WTC11 (cell line): ENCODE data around the gene OXER1. TPM values are rescaled to one million over a fixed set of nuclear protein-coding genes. Genes with fewer than 3 reads are reported as not detected.

ENCODE experiments used
- ATAC-seq: fragments of 200-7000 bp; cut with Tn5 transposase; 2 replicates; pipeline ENCODE4 v1.10.0; 2021; ENCODE audit warnings: mild to moderate bottlenecking, moderate library complexity
- CTCF ChIA-PET: fragments of 300-600 bp; sonication (Branson Sonifier 250); formaldehyde crosslinking; loops from one replicate; lab custom pipeline; 2021; ENCODE audit warnings: antibody characterized with exemption; lab: Charles Lee
- POLR2A ChIA-PET: fragments of 350-600 bp; sonication (Branson Sonifier 250); formaldehyde crosslinking; loops from one replicate; lab custom pipeline; 2021; ENCODE audit warnings: antibody characterized with exemption; lab: Charles Lee
- DNase-seq: peaks from one replicate; pipeline ENCODE4 v3.0.0; 2021; ENCODE audit warnings: low spot score
- H3K27ac Mint-ChIP-seq: 2 replicates; pipeline ENCODE4 v1.8.0; 2021; ENCODE audit warnings: mixed read lengths
- H3K27me3 Mint-ChIP-seq: 2 replicates; pipeline ENCODE4 v1.8.0; 2021; ENCODE audit warnings: low read depth, mild to moderate bottlenecking, moderate library complexity, mixed read lengths
- H3K36me3 Mint-ChIP-seq: 2 replicates; pipeline ENCODE4 v1.8.0; 2021; ENCODE audit warnings: mixed read lengths
- H3K4me1 Mint-ChIP-seq: 2 replicates; pipeline ENCODE4 v1.8.0; 2022; ENCODE audit warnings: mixed read lengths
- H3K4me3 Mint-ChIP-seq: 2 replicates; pipeline ENCODE4 v1.8.0; 2021; ENCODE audit warnings: mild to moderate bottlenecking, moderate library complexity, mixed read lengths
- H3K9me3 Mint-ChIP-seq: 2 replicates; pipeline ENCODE4 v1.8.0; 2021; ENCODE audit warnings: mixed read lengths
- CREM ChIP-seq: sonication (generic); formaldehyde crosslinking; IDR thresholded peaks from 2 replicates; pipeline ENCODE4 v1.8.1; 2022; ENCODE audit warnings: mild to moderate bottlenecking, missing genetic modification reagents, moderate library complexity
- FOXP1 ChIP-seq: sonication (generic); formaldehyde crosslinking; IDR thresholded peaks from 2 replicates; pipeline ENCODE4 v1.8.0; 2022; ENCODE audit warnings: missing genetic modification reagents, mild to moderate bottlenecking, moderate library complexity, borderline replicate concordance
- GTF2I ChIP-seq: fragments of 250-450 bp; sonication (Bioruptor Pico); conservative IDR thresholded peaks from 2 replicates; pipeline ENCODE4 v1.4.0; 2021; ENCODE audit warnings: mild to moderate bottlenecking
- JUN ChIP-seq: sonication (generic); formaldehyde crosslinking; IDR thresholded peaks from 2 replicates; pipeline ENCODE4 v1.8.0; 2023; ENCODE audit warnings: mild to moderate bottlenecking, missing genetic modification reagents
- MYBL2 ChIP-seq: sonication (generic); formaldehyde crosslinking; IDR thresholded peaks from 2 replicates; pipeline ENCODE4 v1.8.1; 2023; ENCODE audit warnings: mild to moderate bottlenecking, moderate library complexity, missing genetic modification reagents
- NR3C1 ChIP-seq: sonication (generic); formaldehyde crosslinking; conservative IDR thresholded peaks from 2 replicates; pipeline ENCODE4 v1.8.1; 2023; ENCODE audit warnings: low read depth, mild to moderate bottlenecking, missing genetic modification reagents
- RELA ChIP-seq: sonication (generic); formaldehyde crosslinking; IDR thresholded peaks from 2 replicates; pipeline ENCODE4 v1.8.1; 2022; ENCODE audit warnings: missing genetic modification reagents, mild to moderate bottlenecking, borderline replicate concordance
- SOX15 ChIP-seq: fragments of 250-450 bp; sonication (Bioruptor Pico); IDR thresholded peaks from 2 replicates; pipeline ENCODE4 v1.9.0; 2021; ENCODE audit warnings: mild to moderate bottlenecking
- SP1 ChIP-seq: sonication (generic); formaldehyde crosslinking; conservative IDR thresholded peaks from 2 replicates; pipeline ENCODE4 v1.8.1; 2022; ENCODE audit warnings: missing genetic modification reagents
- TEAD1 ChIP-seq: sonication (generic); formaldehyde crosslinking; IDR thresholded peaks from 2 replicates; pipeline ENCODE4 v1.8.0; 2022; ENCODE audit warnings: mild to moderate bottlenecking, missing genetic modification reagents
- ZNF219 ChIP-seq: sonication (generic); formaldehyde crosslinking; IDR thresholded peaks from 2 replicates; pipeline ENCODE4 v1.8.0; 2023; ENCODE audit warnings: missing genetic modification reagents, mild to moderate bottlenecking, borderline replicate concordance
- ZNF317 ChIP-seq: sonication (generic); formaldehyde crosslinking; IDR thresholded peaks from 2 replicates; pipeline ENCODE4 v1.8.1; 2023; ENCODE audit warnings: low read depth, mild to moderate bottlenecking, moderate library complexity, missing genetic modification reagents, borderline replicate concordance
- ZNF423 ChIP-seq: fragments of 250-450 bp; sonication (Bioruptor Pico); IDR thresholded peaks from 2 replicates; pipeline ENCODE4 v2.1.2; 2022; ENCODE audit warnings: mild to moderate bottlenecking, moderate library complexity
- total RNA-seq: library from RNA; stranded (reverse); gene quantifications from 3 replicates; pipeline ENCODE4 v1.2.3, GENCODE V29; 2021
- TF ChIP-seq, protein P1 (sequence below): sonication (generic); formaldehyde crosslinking; conservative IDR thresholded peaks from 2 replicates; pipeline ENCODE4 v1.8.1; 2022; ENCODE audit warnings: mild to moderate bottlenecking, missing genetic modification reagents
- TF ChIP-seq, protein P2 (sequence below): sonication (generic); formaldehyde crosslinking; IDR thresholded peaks from 2 replicates; pipeline ENCODE4 v1.8.0; 2022; ENCODE audit warnings: mild to moderate bottlenecking, missing genetic modification reagents
- TF ChIP-seq, protein P3 (sequence below): fragments of 250-450 bp; sonication (Bioruptor Pico); IDR thresholded peaks from 2 replicates; pipeline ENCODE4 v1.9.0; 2021; ENCODE audit warnings: mild to moderate bottlenecking
- TF ChIP-seq, protein P4 (sequence below): sonication (generic); formaldehyde crosslinking; IDR thresholded peaks from 2 replicates; pipeline ENCODE4 v1.8.0; 2022; ENCODE audit warnings: mild to moderate bottlenecking, missing genetic modification reagents
- TF ChIP-seq, protein P5 (sequence below): sonication (generic); formaldehyde crosslinking; IDR thresholded peaks from 2 replicates; pipeline ENCODE4 v1.8.1; 2022; ENCODE audit warnings: mild to moderate bottlenecking, moderate library complexity, missing genetic modification reagents

Gene OXER1
- total RNA-seq, 1 experiment from 2014 or later: 2.6 TPM

DNA sequence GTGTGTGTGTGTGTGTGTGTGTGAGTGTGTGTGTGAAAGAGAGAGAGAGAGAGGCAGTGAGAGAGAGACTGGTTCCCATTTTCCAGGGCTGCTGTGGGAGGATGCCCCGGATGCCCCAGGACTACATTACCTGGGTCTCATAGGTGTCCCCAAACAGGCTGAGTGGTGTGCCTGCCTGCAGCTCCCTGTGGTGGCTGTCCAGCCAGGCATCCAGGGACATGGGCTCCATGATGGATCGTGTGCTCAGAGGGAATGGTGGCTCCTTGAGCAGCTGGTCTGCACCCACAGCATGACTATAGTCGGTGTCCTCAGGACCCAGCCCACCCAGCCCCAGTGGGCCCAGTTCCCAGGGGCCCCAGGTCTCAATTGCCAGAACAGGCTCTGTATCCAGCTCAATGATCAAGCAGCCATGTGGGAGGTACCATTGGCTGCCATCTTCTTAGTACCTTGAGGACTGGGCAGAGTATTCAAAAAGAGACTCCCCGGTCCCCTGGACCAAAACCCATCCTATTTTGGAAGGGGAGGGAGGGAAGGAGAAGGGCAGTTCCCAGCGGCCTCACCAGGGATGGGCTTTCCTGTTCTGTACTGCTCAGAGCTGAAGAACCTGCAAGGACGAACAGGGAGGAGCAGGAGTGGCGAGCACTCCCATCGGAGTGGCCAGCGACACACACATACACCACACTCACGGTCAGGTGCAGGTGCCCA lies 5.8 kb upstream of the OXER1 start:
- CTCF ChIA-PET: interaction anchor here (0.6 to 2.9 kb wide), 8 partner anchors 13 to 384 kb away, joined by 3 to 7 read pairs (median 6); no protein-coding TSS in a partner anchor
- Mint-ChIP-seq H3K27me3 (no peaks in the 10 kb centered on the region), H3K4me1 (peaks cover 31% of the 10 kb centered on the region), H3K27ac (no peak overlapping the region), H3K9me3 (no peaks in the 10 kb centered on the region), H3K4me3 (no peak overlapping the region), H3K36me3 (no peaks in the 10 kb centered on the region)
- POLR2A ChIA-PET: no interaction called here
- DNase-seq (no peak), ATAC-seq (no peak)
- no peak for TF ChIP-seq ZNF423 (CRISPR knock-in tag)
- no peak for TF ChIP-seq RELA (CRISPR knock-in tag)

DNA sequence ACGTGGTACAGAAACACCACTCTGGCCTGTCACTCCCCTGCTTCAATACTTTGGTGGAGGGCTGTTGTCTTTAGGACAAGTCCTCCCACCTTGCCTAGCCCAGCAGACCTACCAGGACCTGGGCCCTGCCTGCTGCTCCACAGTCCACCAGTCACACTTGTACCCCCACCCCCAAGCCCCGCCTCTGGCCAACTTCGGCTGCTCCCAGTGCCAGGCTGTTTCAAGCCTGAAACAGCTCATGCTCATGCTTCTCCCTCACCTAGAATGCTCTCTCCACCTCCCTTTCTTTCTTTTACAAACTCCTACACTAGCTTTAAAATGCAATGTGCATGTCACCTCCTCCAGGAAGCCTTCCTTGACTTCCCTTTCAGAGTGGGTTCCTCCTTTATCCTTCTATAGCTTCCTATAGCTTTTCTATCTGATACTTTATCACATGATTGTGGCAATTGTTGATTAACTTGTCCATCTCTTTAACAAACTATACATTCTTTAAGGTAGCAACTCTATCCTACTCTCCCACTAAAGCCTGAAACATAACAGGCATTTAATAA lies 4.8 kb upstream of the OXER1 start:
- DNase-seq (no peak), ATAC-seq (no peak; the same call in 1 of the 2 replicates)
- Mint-ChIP-seq H3K4me1 (peaks cover 23% of the 10 kb centered on the region), H3K36me3 (no peaks in the 10 kb centered on the region), H3K4me3 (no peak overlapping the region), H3K27me3 (no peaks in the 10 kb centered on the region), H3K27ac (no peak overlapping the region), H3K9me3 (no peaks in the 10 kb centered on the region)
- ChIA-PET POLR2A (no interaction called here), CTCF (interaction anchor here (1.0 to 2.9 kb wide), 3 partner anchors 25 to 383 kb away, joined by 3 to 7 read pairs (median 3); no protein-coding TSS in a partner anchor)
- TF ChIP-seq ZNF317 (CRISPR knock-in tag) (no peak), CREM (CRISPR knock-in tag) (no peak), ZNF423 (CRISPR knock-in tag) (no peak), JUN (CRISPR knock-in tag) (no peak), MYBL2 (CRISPR knock-in tag) (no peak)
- TF ChIP-seq, protein P1, sequence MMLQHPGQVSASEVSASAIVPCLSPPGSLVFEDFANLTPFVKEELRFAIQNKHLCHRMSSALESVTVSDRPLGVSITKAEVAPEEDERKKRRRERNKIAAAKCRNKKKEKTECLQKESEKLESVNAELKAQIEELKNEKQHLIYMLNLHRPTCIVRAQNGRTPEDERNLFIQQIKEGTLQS (CRISPR knock-in tag): no peak

DNA sequence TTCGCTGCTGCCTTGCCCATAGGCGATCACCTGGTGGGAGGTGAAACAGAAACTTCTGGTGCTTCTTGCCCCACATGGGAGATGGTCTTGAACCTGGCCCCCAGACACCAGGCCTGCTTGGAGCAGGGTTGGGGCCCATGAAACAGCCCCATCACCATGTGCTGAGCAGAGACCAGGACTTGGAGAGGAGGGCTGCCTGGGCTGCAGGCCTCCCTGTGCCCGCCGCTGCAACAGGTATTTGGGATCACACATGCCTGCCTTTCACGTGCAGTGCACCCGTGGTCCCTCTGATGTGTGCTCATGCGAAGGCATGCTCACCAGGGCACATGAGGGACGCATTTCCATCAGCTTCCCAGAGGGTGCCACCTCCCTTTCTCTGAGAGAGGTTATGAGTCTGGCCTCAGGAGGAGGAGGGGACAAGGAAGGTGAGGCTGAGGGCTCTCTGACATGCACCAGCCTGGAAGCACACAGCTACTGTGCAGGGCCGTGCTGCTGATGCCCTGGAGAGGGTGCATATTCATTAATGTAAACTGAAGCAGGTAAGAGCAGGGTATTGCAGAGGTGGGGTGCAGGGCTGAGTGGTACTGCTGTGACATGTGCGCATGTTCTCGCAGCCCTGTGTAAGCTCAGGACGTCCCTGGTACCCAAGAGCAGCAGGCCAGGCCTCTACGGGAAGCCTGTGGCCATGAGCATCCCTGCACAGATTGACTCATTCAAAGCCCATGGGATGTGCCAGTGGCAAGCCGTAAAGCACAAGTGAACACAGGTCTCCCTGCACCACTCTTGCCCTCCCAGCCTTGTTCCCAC lies 4.2 kb upstream of the OXER1 start:
- TF ChIP-seq ZNF219 (no peak), FOXP1 (CRISPR knock-in tag) (no peak), SOX15 (CRISPR knock-in tag) (no peak), GTF2I (CRISPR knock-in tag) (no peak), RELA (CRISPR knock-in tag) (no peak), MYBL2 (CRISPR knock-in tag) (no peak), NR3C1 (CRISPR knock-in tag) (no peak), JUN (CRISPR knock-in tag) (no peak), SP1 (no peak), TEAD1 (CRISPR knock-in tag) (no peak)
- TF ChIP-seq, protein P2, sequence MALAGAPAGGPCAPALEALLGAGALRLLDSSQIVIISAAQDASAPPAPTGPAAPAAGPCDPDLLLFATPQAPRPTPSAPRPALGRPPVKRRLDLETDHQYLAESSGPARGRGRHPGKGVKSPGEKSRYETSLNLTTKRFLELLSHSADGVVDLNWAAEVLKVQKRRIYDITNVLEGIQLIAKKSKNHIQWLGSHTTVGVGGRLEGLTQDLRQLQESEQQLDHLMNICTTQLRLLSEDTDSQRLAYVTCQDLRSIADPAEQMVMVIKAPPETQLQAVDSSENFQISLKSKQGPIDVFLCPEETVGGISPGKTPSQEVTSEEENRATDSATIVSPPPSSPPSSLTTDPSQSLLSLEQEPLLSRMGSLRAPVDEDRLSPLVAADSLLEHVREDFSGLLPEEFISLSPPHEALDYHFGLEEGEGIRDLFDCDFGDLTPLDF (CRISPR knock-in tag): no peak
- TF ChIP-seq, protein P3, sequence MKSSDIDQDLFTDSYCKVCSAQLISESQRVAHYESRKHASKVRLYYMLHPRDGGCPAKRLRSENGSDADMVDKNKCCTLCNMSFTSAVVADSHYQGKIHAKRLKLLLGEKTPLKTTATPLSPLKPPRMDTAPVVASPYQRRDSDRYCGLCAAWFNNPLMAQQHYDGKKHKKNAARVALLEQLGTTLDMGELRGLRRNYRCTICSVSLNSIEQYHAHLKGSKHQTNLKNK (CRISPR knock-in tag): no peak
- TF ChIP-seq, protein P4, sequence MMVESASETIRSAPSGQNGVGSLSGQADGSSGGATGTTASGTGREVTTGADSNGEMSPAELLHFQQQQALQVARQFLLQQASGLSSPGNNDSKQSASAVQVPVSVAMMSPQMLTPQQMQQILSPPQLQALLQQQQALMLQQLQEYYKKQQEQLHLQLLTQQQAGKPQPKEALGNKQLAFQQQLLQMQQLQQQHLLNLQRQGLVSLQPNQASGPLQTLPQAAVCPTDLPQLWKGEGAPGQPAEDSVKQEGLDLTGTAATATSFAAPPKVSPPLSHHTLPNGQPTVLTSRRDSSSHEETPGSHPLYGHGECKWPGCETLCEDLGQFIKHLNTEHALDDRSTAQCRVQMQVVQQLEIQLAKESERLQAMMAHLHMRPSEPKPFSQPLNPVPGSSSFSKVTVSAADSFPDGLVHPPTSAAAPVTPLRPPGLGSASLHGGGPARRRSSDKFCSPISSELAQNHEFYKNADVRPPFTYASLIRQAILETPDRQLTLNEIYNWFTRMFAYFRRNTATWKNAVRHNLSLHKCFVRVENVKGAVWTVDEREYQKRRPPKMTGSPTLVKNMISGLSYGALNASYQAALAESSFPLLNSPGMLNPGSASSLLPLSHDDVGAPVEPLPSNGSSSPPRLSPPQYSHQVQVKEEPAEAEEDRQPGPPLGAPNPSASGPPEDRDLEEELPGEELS (CRISPR knock-in tag): no peak
- TF ChIP-seq, protein P5, sequence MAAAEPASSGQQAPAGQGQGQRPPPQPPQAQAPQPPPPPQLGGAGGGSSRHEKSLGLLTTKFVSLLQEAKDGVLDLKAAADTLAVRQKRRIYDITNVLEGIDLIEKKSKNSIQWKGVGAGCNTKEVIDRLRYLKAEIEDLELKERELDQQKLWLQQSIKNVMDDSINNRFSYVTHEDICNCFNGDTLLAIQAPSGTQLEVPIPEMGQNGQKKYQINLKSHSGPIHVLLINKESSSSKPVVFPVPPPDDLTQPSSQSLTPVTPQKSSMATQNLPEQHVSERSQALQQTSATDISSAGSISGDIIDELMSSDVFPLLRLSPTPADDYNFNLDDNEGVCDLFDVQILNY (CRISPR knock-in tag): no peak
- H3K27ac Mint-ChIP-seq: no peak overlapping the region
- no peak overlapping the region for H3K4me3 Mint-ChIP-seq
- peaks cover 19% of the 10 kb centered on the region for H3K4me1 Mint-ChIP-seq
- ChIA-PET CTCF (interaction anchor here (1.0 to 2.9 kb wide), 3 partner anchors 26 to 383 kb away, joined by 3 to 7 read pairs (median 3); no protein-coding TSS in a partner anchor), POLR2A (no interaction called here)
- H3K36me3 Mint-ChIP-seq: peaks cover 3% of the 10 kb centered on the region; the same call in 1 of the 2 replicates
- no peak for DNase-seq
- no peaks in the 10 kb centered on the region for H3K9me3 Mint-ChIP-seq
- ATAC-seq: no peak
- no peaks in the 10 kb centered on the region for H3K27me3 Mint-ChIP-seq
